ENCODE results near the gene NKAP.
"Not testable (repeated sequence)": the region's sequence is repeated elsewhere in the genome, so short reads cannot be mapped to it uniquely, and the experiment has no call there.

The NKAP gene

DNA sequence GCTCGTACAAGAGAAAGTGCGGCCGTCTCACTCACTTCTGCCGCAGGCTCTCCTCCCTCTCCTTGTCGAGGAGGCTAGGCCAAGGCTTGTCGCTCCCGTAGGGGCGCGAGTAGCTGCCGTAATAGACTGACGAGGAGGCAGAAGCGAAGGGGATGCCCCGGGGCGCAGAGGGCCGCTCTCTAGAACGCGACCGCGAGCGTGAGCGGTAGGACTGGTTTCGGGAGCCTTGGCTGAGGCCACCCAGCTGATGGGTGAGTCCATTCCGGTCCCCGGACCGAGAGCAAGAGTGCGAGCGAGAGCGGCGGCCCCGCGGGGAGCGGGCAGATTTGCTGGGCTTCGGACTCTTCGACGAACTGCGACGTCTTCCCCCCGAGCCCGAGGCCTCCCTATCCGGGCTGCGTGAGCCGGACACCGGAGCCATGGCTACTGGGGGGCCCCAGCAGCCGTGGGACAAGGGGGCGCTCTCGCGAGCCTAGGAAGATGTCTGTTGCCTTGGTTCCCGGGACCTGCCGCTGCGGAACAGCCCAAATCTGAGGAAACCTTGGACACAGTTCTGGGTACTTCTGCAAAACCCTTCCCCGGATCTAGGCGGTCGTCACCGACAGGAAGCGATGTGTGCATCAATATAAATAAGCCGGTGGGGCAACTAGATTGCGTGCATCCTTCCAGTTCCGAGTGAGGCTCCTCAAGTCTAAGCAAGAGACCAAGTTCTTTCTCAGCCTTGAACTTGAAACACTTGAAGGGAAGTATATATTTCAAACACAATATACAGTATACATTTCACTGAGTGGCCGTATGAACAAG lies at the start of gene NKAP:
Gene NKAP, minus strand, starts transcription at position 567 of the 804 bp plus-strand sequence. Its CDS starts 146 bp downstream, at position 421.
- DNase-seq (ENCODE audit: low spot score), result peak; percentile 84

DNA sequence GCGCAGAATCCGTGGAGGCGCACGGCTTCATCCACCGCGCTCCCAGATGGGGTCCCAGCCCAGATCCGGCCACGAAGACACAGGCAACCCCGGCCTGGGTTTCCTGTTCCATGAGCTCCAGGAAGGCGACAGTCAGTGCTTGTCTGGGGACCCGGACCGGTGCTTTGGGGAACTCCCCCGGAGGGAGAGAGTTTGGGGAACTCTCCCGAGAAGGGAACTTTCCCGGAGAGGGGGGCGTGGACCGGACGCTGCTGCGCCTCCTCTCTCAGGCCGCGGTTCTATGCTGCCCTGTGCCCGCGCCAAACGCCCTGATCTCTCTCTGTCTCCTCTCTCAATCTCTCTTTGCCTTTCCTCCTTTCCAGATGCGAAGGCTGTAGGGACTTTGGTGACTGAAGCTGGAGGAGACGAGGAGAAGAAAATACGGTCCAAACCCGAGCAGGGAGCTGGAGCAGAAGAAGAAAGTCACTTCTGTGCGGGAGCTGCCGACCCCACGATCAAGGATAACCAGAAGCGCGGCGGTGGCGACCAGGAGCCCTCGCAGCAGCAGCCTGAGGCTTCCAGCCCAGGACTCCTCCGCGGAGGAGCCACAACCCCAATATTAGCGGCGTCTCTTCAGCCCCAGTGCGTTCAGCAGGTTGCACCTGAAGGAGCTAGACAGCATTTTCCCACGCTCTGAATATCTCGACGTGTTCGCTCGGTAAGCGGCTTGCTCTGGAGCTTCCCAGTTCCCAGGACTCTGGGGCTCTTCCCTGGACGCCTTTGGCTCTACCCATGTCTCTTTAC lies 47.6 kb upstream of the NKAP start:
- DNase-seq (ENCODE audit: low spot score), result no peak

DNA sequence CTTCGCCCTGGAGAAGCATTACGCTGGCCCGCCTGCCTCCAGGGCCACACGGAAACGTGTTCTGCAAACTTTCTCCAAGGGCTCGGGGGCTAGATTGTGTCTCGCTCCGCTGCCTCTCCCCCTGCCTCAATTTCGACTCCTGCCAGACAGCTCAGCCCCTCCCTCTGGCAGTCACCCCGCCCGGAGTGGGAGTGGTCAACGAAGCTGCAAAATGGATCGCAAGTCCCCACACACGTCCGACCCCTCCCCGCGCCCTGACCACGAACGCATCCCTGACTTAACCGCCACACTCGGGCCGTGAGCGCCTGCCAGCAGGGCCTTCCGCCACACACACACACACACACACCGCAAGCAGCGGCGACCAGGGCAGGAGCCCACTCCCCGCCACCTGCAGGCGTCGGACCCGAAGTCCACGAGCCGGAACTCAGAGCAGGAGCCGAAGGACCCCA lies 47.0 kb upstream of the NKAP start:
- DNase-seq (ENCODE audit: low spot score), result no peak

- no peak for DNase-seq (ENCODE audit: low spot score)
Measured at GRCh38 chrX:119989905-119990555, 46.5 kb upstream of the NKAP start.

DNA sequence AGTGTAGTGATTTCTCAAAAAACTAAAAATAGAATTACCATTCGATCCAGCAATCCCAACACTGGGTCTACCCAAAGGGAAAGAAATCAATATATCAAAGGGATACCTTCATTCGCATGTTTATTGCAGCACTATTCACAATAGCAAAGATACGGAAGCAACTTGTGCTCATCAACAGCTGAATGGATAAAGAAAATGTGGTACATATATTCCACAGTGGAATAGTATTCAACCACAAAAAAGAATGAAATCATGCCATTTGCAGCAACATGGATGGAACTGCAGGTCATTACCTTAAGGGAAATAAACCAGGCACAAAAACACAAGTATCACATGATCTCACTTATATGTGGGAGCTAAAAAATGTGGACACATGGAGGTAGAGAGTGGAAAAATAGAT lies 42.7 kb upstream of the NKAP start:
- DNase-seq (ENCODE audit: low spot score), result no peak

GRCh38 chrX:119984652-119985051 lies 41.1 kb upstream of the NKAP start:
- no peak for DNase-seq (ENCODE audit: low spot score)

GRCh38 chrX:119983494-119983893 lies 39.9 kb upstream of the NKAP start:
- no peak for DNase-seq (ENCODE audit: low spot score)

DNA sequence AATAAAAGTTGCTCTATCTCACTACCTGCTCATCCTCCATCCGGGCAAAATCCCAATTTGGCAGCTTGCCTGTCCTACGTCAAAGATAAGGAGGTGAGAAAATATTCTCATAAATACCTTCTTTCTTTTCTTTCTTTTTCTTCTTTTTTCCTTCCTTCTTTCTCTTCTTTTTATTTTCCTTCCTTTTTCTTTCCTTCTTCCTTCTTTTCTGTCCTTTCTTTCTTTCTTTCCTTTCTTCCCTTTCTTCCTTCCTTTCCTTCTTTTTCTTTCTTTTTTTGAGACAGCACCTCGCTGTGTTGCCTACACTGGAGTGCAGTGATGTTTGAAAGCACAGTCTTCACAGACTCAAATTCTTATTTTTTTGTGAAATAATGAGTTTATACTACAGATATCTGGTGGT lies 38.6 kb upstream of the NKAP start:
- no peak for DNase-seq (ENCODE audit: low spot score)

GRCh38 chrX:119981286-119982070 lies 37.9 kb upstream of the NKAP start:
- no peak for DNase-seq (ENCODE audit: low spot score)

GRCh38 chrX:119977172-119977571 lies 33.6 kb upstream of the NKAP start:
- not testable (repeated sequence) for DNase-seq (ENCODE audit: low spot score)

GRCh38 chrX:119971184-119971583 lies 27.6 kb upstream of the NKAP start:
- no peak for DNase-seq (ENCODE audit: low spot score)

GRCh38 chrX:119970574-119970973 lies 27.0 kb upstream of the NKAP start:
- no peak for DNase-seq (ENCODE audit: low spot score)

GRCh38 chrX:119966837-119967236 lies 23.3 kb upstream of the NKAP start:
- not testable (repeated sequence) for DNase-seq (ENCODE audit: low spot score)

DNA sequence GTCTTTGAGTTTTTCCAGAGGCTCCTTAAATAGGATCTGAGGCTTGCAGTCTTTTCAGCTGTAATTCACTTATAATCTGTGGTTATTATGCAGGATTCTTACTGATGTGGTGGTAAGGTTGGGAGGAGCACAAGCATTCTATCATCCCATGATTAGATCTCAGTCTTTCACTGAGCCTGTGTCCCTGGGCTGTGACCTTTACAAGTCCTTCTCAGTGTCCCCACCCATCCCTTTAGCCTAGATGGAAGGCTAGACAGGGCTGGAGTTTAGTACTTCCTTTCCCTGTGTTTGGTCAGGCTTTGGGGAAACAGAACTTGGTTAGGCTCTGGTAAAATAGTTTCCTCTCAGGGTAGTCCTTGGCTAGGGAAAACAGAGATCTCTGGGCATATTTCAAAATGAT lies 17.1 kb upstream of the NKAP start:
- DNase-seq (ENCODE audit: low spot score), result no peak

DNA sequence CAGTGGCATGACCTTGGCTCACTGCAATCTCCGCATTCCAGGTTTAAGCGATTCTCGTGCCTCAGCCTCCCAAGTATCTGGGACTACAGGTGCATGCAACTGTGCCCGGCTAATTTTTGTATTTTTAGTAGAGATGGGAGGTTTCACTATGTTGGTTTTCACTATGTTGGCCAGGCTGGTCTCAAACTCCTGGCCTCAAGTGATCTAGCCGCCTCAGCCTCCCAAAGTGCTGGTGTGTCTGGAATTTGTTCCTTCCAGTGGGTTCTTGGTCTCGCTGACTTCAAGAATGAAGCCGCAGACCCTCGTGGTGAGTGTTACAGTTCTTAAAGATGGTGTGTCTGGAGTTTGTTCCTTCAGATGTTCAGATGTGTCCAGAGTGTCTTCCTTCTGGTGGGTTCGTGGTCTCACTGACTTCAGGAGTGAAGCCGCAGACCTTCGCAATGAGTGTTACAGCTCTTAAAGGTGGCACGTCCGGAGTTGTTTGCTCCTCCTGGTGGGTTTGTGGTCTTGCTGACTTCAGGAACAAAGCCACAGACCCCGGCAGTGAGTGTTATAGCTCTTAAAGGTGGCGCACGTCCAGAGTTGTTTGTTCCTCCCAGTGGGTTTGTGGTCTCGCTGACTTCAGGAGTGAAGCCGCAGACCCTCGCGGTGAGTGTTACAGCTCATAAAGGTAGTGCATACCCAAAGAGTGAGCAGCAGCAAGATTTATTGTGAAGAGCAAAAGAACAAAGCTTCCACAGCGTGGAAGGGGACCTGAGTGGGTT lies 12.4 kb upstream of the NKAP start:
- DNase-seq (ENCODE audit: low spot score), result peak; percentile 13

DNA sequence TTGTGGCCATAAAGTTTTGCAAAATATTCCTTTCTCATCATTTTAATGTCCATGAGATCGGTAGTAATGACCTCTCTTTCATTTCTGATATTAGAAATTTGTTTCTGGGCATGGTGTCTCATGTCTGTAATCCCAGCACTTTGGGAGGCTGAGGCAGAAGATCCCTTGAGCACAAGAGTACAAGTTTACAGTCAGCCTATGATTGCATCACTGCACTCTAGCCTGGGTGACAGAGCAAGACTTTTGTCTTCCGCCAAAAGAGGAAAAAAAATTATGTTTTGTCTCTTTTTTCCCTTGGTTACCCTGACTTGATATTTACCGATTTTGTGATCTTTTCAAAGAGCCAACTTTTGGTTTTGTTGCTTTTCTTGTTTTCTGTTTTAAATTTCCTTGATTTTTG lies 10.8 kb upstream of the NKAP start:
- DNase-seq (ENCODE audit: low spot score), result no peak

GRCh38 chrX:119948381-119948780 lies 4.8 kb upstream of the NKAP start:
- DNase-seq (ENCODE audit: low spot score), result no peak

DNA sequence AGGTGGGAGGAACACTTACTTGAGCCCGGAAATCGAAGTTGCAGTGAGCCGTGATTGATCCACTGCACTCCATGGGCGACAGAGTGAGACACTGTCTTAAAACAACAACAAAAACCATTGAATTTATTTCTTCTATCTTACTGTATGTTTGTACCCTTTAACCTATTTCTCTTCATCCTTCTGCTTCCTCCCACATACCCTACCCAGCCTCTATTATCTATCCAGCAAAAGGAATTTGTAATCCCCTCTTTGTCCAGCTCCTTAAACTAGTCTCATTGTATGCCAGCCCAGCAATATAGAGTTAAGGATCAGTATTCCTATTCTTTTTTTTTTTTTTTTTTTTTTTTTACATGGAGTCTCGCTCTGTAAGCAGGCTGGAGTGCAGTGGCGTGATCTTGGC lies 1.9 kb upstream of the NKAP start:
- no peak for DNase-seq (ENCODE audit: low spot score)

- DNase-seq (ENCODE audit: low spot score), result no peak
Measured at GRCh38 chrX:119942831-119943184, 743 bp downstream of the NKAP start.

GRCh38 chrX:119942173-119942819 lies 1.3 kb downstream of the NKAP start:
- DNase-seq (ENCODE audit: low spot score), result no peak

DNA sequence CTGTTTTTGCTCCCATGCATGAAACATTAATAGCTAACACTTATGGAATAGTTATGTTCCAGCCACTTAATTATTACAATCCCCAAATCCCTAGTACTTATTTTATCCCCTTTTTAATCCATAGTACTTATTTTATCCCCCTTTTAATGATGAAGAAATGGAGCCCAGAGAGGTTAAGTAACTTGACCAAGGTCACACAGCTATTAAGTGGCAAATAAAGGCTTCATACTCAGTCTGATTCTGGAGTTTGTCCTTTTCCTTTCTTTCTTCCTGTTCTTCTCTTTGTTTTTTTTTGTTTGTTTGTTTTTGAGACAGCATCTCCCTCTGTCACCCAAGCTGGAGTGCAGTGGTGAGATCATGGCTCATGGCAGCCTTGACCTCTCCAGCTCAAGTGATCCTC lies 2.2 kb downstream of the NKAP start:
- DNase-seq (ENCODE audit: low spot score), result no peak

Data from CD4-positive, alpha-beta T cell treated with Interleukin-15 for 4 hours (primary cell).